ENCODE data around the gene PSEN1.
A peak's percentile ranks its signal among the peaks of the same experiment; 100 is the strongest.

PSEN1 gene

GRCh38 chr14:73217411-73217810 lies 81.1 kb downstream of the PSEN1 start:
- H3K9ac ChIP-seq (ENCODE audit: low read depth, low read length), result no peak overlapping the region
- H3K4me1 ChIP-seq (ENCODE audit: control insufficient read depth, insufficient read depth, low read length), result peaks cover 2% of the 10 kb centered on the region; the same call in 1 of the 2 replicates
- no peaks in the 10 kb centered on the region for H3K27me3 ChIP-seq (ENCODE audit: control insufficient read depth, insufficient read depth, low read length)
- H3K27ac ChIP-seq (ENCODE audit: low read depth, low read length), result no peak overlapping the region
- no peak overlapping the region for H3K4me3 ChIP-seq (ENCODE audit: low read depth, low read length)
- H3K9me3 ChIP-seq (ENCODE audit: control insufficient read depth, insufficient read depth, low read length), result no peaks in the 10 kb centered on the region
- peaks cover 56% of the 10 kb centered on the region for H3K36me3 ChIP-seq (ENCODE audit: control insufficient read depth, insufficient read depth, low read length)

GRCh38 chr14:73220061-73220460 lies 83.8 kb downstream of the PSEN1 start:
- H3K4me3 ChIP-seq (ENCODE audit: low read depth, low read length), result no peak overlapping the region
- peaks cover 13% of the 10 kb centered on the region for H3K4me1 ChIP-seq (ENCODE audit: control insufficient read depth, insufficient read depth, low read length)
- H3K9ac ChIP-seq (ENCODE audit: low read depth, low read length), result no peak overlapping the region
- H3K9me3 ChIP-seq (ENCODE audit: control insufficient read depth, insufficient read depth, low read length), result no peaks in the 10 kb centered on the region
- H3K36me3 ChIP-seq (ENCODE audit: control insufficient read depth, insufficient read depth, low read length), result peaks cover 36% of the 10 kb centered on the region
- no peak overlapping the region for H3K27ac ChIP-seq (ENCODE audit: low read depth, low read length)
- no peaks in the 10 kb centered on the region for H3K27me3 ChIP-seq (ENCODE audit: control insufficient read depth, insufficient read depth, low read length)

- Histone ChIP-seq H3K36me3 (ENCODE audit: control insufficient read depth, insufficient read depth, low read length) (peaks cover 36% of the 10 kb centered on the region), H3K9ac (ENCODE audit: low read depth, low read length) (no peak overlapping the region), H3K27ac (ENCODE audit: low read depth, low read length) (no peak overlapping the region), H3K4me3 (ENCODE audit: low read depth, low read length) (no peak overlapping the region), H3K9me3 (ENCODE audit: control insufficient read depth, insufficient read depth, low read length) (no peaks in the 10 kb centered on the region), H3K27me3 (ENCODE audit: control insufficient read depth, insufficient read depth, low read length) (no peaks in the 10 kb centered on the region), H3K4me1 (ENCODE audit: control insufficient read depth, insufficient read depth, low read length) (peaks cover 13% of the 10 kb centered on the region)
Measured at GRCh38 chr14:73220634-73221033, 84.3 kb downstream of the PSEN1 start.

GRCh38 chr14:73221945-73222344 lies 85.6 kb downstream of the PSEN1 start:
- Histone ChIP-seq H3K4me3 (ENCODE audit: low read depth, low read length) (no peak overlapping the region), H3K4me1 (ENCODE audit: control insufficient read depth, insufficient read depth, low read length) (peaks cover 13% of the 10 kb centered on the region), H3K27me3 (ENCODE audit: control insufficient read depth, insufficient read depth, low read length) (no peaks in the 10 kb centered on the region), H3K9ac (ENCODE audit: low read depth, low read length) (no peak overlapping the region), H3K36me3 (ENCODE audit: control insufficient read depth, insufficient read depth, low read length) (peaks cover 33% of the 10 kb centered on the region), H3K9me3 (ENCODE audit: control insufficient read depth, insufficient read depth, low read length) (no peaks in the 10 kb centered on the region), H3K27ac (ENCODE audit: low read depth, low read length) (no peak overlapping the region)

GRCh38 chr14:73223049-73223448 lies 86.7 kb downstream of the PSEN1 start:
- Histone ChIP-seq H3K9ac (ENCODE audit: low read depth, low read length) (no peak overlapping the region), H3K9me3 (ENCODE audit: control insufficient read depth, insufficient read depth, low read length) (no peaks in the 10 kb centered on the region), H3K27ac (ENCODE audit: low read depth, low read length) (peak overlapping the region; percentile 28)

GRCh38 chr14:73225496-73225895 lies 89.2 kb downstream of the PSEN1 start:
- H3K27ac ChIP-seq (ENCODE audit: low read depth, low read length), result no peak overlapping the region
- no peaks in the 10 kb centered on the region for H3K36me3 ChIP-seq (ENCODE audit: control insufficient read depth, insufficient read depth, low read length)

More at GRCh38 chr14:73223049-73223448, 86.7 kb downstream of the PSEN1 start:
- Histone ChIP-seq H3K36me3 (ENCODE audit: control insufficient read depth, insufficient read depth, low read length) (peaks cover 24% of the 10 kb centered on the region), H3K27me3 (ENCODE audit: control insufficient read depth, insufficient read depth, low read length) (no peaks in the 10 kb centered on the region), H3K4me3 (ENCODE audit: low read depth, low read length) (no peak overlapping the region), H3K4me1 (ENCODE audit: control insufficient read depth, insufficient read depth, low read length) (peaks cover 16% of the 10 kb centered on the region)

GRCh38 chr14:73227812-73228781 lies 91.8 kb downstream of the PSEN1 start:
- Histone ChIP-seq H3K9me3 (ENCODE audit: control insufficient read depth, insufficient read depth, low read length) (no peaks in the 10 kb centered on the region), H3K27ac (ENCODE audit: low read depth, low read length) (peak overlapping the region; percentile 65), H3K4me3 (ENCODE audit: low read depth, low read length) (no peak overlapping the region), H3K36me3 (ENCODE audit: control insufficient read depth, insufficient read depth, low read length) (no peaks in the 10 kb centered on the region), H3K27me3 (ENCODE audit: control insufficient read depth, insufficient read depth, low read length) (no peaks in the 10 kb centered on the region), H3K9ac (ENCODE audit: low read depth, low read length) (no peak overlapping the region), H3K4me1 (ENCODE audit: control insufficient read depth, insufficient read depth, low read length) (peaks cover 32% of the 10 kb centered on the region)

More at GRCh38 chr14:73225496-73225895, 89.2 kb downstream of the PSEN1 start:
- H3K4me1 ChIP-seq (ENCODE audit: control insufficient read depth, insufficient read depth, low read length), result peaks cover 26% of the 10 kb centered on the region
- no peak overlapping the region for H3K9ac ChIP-seq (ENCODE audit: low read depth, low read length)
- no peaks in the 10 kb centered on the region for H3K27me3 ChIP-seq (ENCODE audit: control insufficient read depth, insufficient read depth, low read length)
- no peak overlapping the region for H3K4me3 ChIP-seq (ENCODE audit: low read depth, low read length)
- H3K9me3 ChIP-seq (ENCODE audit: control insufficient read depth, insufficient read depth, low read length), result no peaks in the 10 kb centered on the region

GRCh38 chr14:73230051-73230450 lies 93.7 kb downstream of the PSEN1 start:
- Histone ChIP-seq H3K9ac (ENCODE audit: low read depth, low read length) (no peak overlapping the region), H3K36me3 (ENCODE audit: control insufficient read depth, insufficient read depth, low read length) (no peaks in the 10 kb centered on the region), H3K27ac (ENCODE audit: low read depth, low read length) (no peak overlapping the region), H3K4me3 (ENCODE audit: low read depth, low read length) (no peak overlapping the region), H3K4me1 (ENCODE audit: control insufficient read depth, insufficient read depth, low read length) (peaks cover 47% of the 10 kb centered on the region), H3K27me3 (ENCODE audit: control insufficient read depth, insufficient read depth, low read length) (no peaks in the 10 kb centered on the region), H3K9me3 (ENCODE audit: control insufficient read depth, insufficient read depth, low read length) (no peaks in the 10 kb centered on the region)

- Histone ChIP-seq H3K4me1 (ENCODE audit: control insufficient read depth, insufficient read depth, low read length) (peaks cover 68% of the 10 kb centered on the region), H3K4me3 (ENCODE audit: low read depth, low read length) (no peak overlapping the region), H3K9ac (ENCODE audit: low read depth, low read length) (no peak overlapping the region), H3K27ac (ENCODE audit: low read depth, low read length) (peak overlapping the region; percentile 21), H3K36me3 (ENCODE audit: control insufficient read depth, insufficient read depth, low read length) (no peaks in the 10 kb centered on the region), H3K9me3 (ENCODE audit: control insufficient read depth, insufficient read depth, low read length) (no peaks in the 10 kb centered on the region), H3K27me3 (ENCODE audit: control insufficient read depth, insufficient read depth, low read length) (peaks cover 12% of the 10 kb centered on the region)
Measured at GRCh38 chr14:73231981-73232851, 95.9 kb downstream of the PSEN1 start.

- Histone ChIP-seq H3K27ac (ENCODE audit: low read depth, low read length) (no peak overlapping the region), H3K36me3 (ENCODE audit: control insufficient read depth, insufficient read depth, low read length) (no peaks in the 10 kb centered on the region), H3K4me3 (ENCODE audit: low read depth, low read length) (no peak overlapping the region), H3K4me1 (ENCODE audit: control insufficient read depth, insufficient read depth, low read length) (peaks cover 65% of the 10 kb centered on the region), H3K9ac (ENCODE audit: low read depth, low read length) (no peak overlapping the region), H3K27me3 (ENCODE audit: control insufficient read depth, insufficient read depth, low read length) (peaks cover 19% of the 10 kb centered on the region), H3K9me3 (ENCODE audit: control insufficient read depth, insufficient read depth, low read length) (no peaks in the 10 kb centered on the region)
Measured at GRCh38 chr14:73232984-73233383, 96.7 kb downstream of the PSEN1 start.

All from HUES48 (cell line).